Hepatocyte (in vitro differentiated cells): ENCODE results near the gene FAM170A. TPM values are rescaled to one million over a fixed set of nuclear protein-coding genes. Genes with fewer than 3 reads are reported as not detected.

Experiments
- DNase-seq: peaks from one replicate; pipeline ENCODE4 v3.0.0-alpha.2; 2016; ENCODE audit warnings: low spot score
- H2AFZ ChIP-seq: fragments of 200-600 bp; sonication (generic); 2 replicates; pipeline ENCODE4 v1.6.0; 2016; ENCODE audit warnings: antibody characterized with exemption, mild to moderate bottlenecking
- H3K27ac ChIP-seq: fragments of 200-600 bp; sonication (generic); 2 replicates; pipeline ENCODE4 v1.5.1; 2016; ENCODE audit warnings: mild to moderate bottlenecking
- H3K27me3 ChIP-seq: fragments of 200-600 bp; sonication (generic); 2 replicates; pipeline ENCODE4 v1.6.1; 2016
- H3K36me3 ChIP-seq: fragments of 200-600 bp; sonication (generic); replicated peaks from 2 replicates; pipeline ENCODE4 v1.5.1; 2016; ENCODE audit warnings: low read depth; ENCODE audit not compliant: insufficient read depth
- H3K4me1 ChIP-seq: fragments of 200-600 bp; sonication (generic); 2 replicates; pipeline ENCODE4 v1.5.1; 2016; ENCODE audit warnings: mild to moderate bottlenecking, moderate library complexity; ENCODE audit not compliant: insufficient read depth
- H3K4me2 ChIP-seq: fragments of 200-600 bp; sonication (generic); 2 replicates; pipeline ENCODE4 v1.6.0; 2016
- H3K4me3 ChIP-seq: fragments of 200-600 bp; sonication (generic); 2 replicates; pipeline ENCODE4 v1.5.1; 2016; ENCODE audit warnings: mild to moderate bottlenecking
- H3K79me2 ChIP-seq: fragments of 200-600 bp; sonication (generic); 2 replicates; pipeline ENCODE4 v1.6.0; 2017; ENCODE audit warnings: mild to moderate bottlenecking
- H3K9me2 ChIP-seq: fragments of 200-600 bp; sonication (generic); replicated peaks from 2 replicates; pipeline ENCODE4 v1.6.0; 2017; ENCODE audit warnings: mild to moderate bottlenecking; ENCODE audit not compliant: insufficient read depth
- H3K9me3 ChIP-seq: fragments of 200-600 bp; sonication (generic); 2 replicates; pipeline ENCODE4 v1.5.1; 2016; ENCODE audit warnings: low read depth, mild to moderate bottlenecking
- H4K20me1 ChIP-seq: fragments of 200-600 bp; sonication (generic); 2 replicates; pipeline ENCODE4 v1.6.0; 2016; ENCODE audit warnings: mild to moderate bottlenecking; ENCODE audit not compliant: insufficient read depth, poor library complexity, severe bottlenecking
- CTCF ChIP-seq: fragments of 200-600 bp; sonication (generic); IDR thresholded peaks from 2 replicates; pipeline ENCODE4 v1.5.1; 2016; ENCODE audit warnings: antibody characterized with exemption, mild to moderate bottlenecking; ENCODE audit not compliant: poor library complexity
- EZH2 ChIP-seq: fragments of 200-600 bp; sonication (generic); IDR thresholded peaks from 2 replicates; pipeline ENCODE4 v1.6.1; 2016; ENCODE audit warnings: antibody characterized with exemption, mild to moderate bottlenecking, borderline replicate concordance
- EZH2phosphoT487 ChIP-seq: fragments of 200-600 bp; sonication (generic); IDR thresholded peaks from one replicate; pipeline ENCODE4 v1.6.1; 2018; ENCODE audit warnings: antibody characterized with exemption, mild to moderate bottlenecking, low read depth, moderate library complexity; ENCODE audit not compliant: unreplicated experiment, severe bottlenecking
- WGBS: methylation state at CpG from one replicate; pipeline ENCODE4 v1.1.6; 2016; ENCODE audit warnings: low lambda C conversion rate; ENCODE audit errors: missing lambda C conversion rate; 5-methylcytosine and 5-hydroxymethylcytosine counted together
- polyA plus RNA-seq: library from polyadenylated mRNA; unstranded; fragments of >200 nt; fragmentation: Nextera tagmentation; extraction: Ambion mirVana; gene quantifications from 2 replicates; pipeline ENCODE4 v1.2.1, GENCODE V29; 2016
- total RNA-seq: library from RNA; depleted of rRNA; stranded (reverse); fragments of >200 nt; gene quantifications from 2 replicates; pipeline ENCODE4 v1.2.3, GENCODE V29; 2014

Gene FAM170A
- total and polyA plus RNA-seq, 2 experiments from 2014 or later: not detected

- H3K4me2 ChIP-seq: no peak overlapping the region
- no peaks in the 10 kb centered on the region for H3K27me3 ChIP-seq
- H3K9me3 ChIP-seq: no peaks in the 10 kb centered on the region
- WGBS: 95% methylated on average over 3 of the region's 3 CpGs
- no peak overlapping the region for H2AFZ ChIP-seq
- no peaks in the 10 kb centered on the region for H3K4me1 ChIP-seq
- no peak overlapping the region for H3K4me3 ChIP-seq
- DNase-seq: no peak
- no peak overlapping the region for H3K27ac ChIP-seq
- no peaks in the 10 kb centered on the region for H3K9me2 ChIP-seq
- no peaks in the 10 kb centered on the region for H3K36me3 ChIP-seq
- no peaks in the 10 kb centered on the region for H3K79me2 ChIP-seq
- no peak for TF ChIP-seq CTCF
- TF ChIP-seq EZH2: no peak
- TF ChIP-seq EZH2phosphoT487: no peak
- H4K20me1 ChIP-seq: no peaks in the 10 kb centered on the region
These were observed 2.3 kb downstream of the FAM170A start for GRCh38 chr5:119631660-119632059.

- no peaks in the 10 kb centered on the region for H4K20me1 ChIP-seq
- H3K36me3 ChIP-seq: no peaks in the 10 kb centered on the region
- H2AFZ ChIP-seq: no peak overlapping the region
- H3K27ac ChIP-seq: no peak overlapping the region
- no peak for DNase-seq
- TF ChIP-seq CTCF: no peak
- no peak for TF ChIP-seq EZH2phosphoT487
- TF ChIP-seq EZH2: no peak
- no peaks in the 10 kb centered on the region for H3K9me3 ChIP-seq
- no peak overlapping the region for H3K4me3 ChIP-seq
- H3K9me2 ChIP-seq: no peaks in the 10 kb centered on the region
- no peak overlapping the region for H3K4me2 ChIP-seq
- H3K27me3 ChIP-seq: no peaks in the 10 kb centered on the region
- no peaks in the 10 kb centered on the region for H3K4me1 ChIP-seq
- H3K79me2 ChIP-seq: no peaks in the 10 kb centered on the region
These were observed 22.1 kb downstream of the FAM170A start for GRCh38 chr5:119651486-119651885.

GRCh38 chr5:119655061-119655460, 25.7 kb downstream of the FAM170A start:
- Histone ChIP-seq H3K79me2 (no peaks in the 10 kb centered on the region), H3K4me1 (no peaks in the 10 kb centered on the region), H3K27me3 (no peaks in the 10 kb centered on the region), H3K9me3 (no peaks in the 10 kb centered on the region), H2AFZ (no peak overlapping the region), H3K36me3 (no peaks in the 10 kb centered on the region), H3K9me2 (no peaks in the 10 kb centered on the region), H4K20me1 (no peaks in the 10 kb centered on the region), H3K4me3 (no peak overlapping the region), H3K4me2 (no peak overlapping the region), H3K27ac (no peak overlapping the region)
- WGBS: 93% methylated on average over 2 of the region's 2 CpGs
- no peak for DNase-seq
- TF ChIP-seq EZH2 (no peak), EZH2phosphoT487 (no peak), CTCF (no peak)

GRCh38 chr5:119656023-119656422, 26.7 kb downstream of the FAM170A start:
- Histone ChIP-seq H3K27me3 (no peaks in the 10 kb centered on the region), H3K4me1 (no peaks in the 10 kb centered on the region), H3K79me2 (no peaks in the 10 kb centered on the region), H3K9me3 (no peaks in the 10 kb centered on the region), H2AFZ (no peak overlapping the region), H3K27ac (no peak overlapping the region), H3K4me3 (no peak overlapping the region), H3K4me2 (no peak overlapping the region), H3K9me2 (no peaks in the 10 kb centered on the region), H4K20me1 (no peaks in the 10 kb centered on the region), H3K36me3 (no peaks in the 10 kb centered on the region)
- DNase-seq: no peak
- TF ChIP-seq CTCF: no peak
- TF ChIP-seq EZH2: no peak
- TF ChIP-seq EZH2phosphoT487: no peak
